ENCODE results near the gene ITGB3BP. TPM values are rescaled to one million over a fixed set of nuclear protein-coding genes. Genes with fewer than 3 reads are reported as not detected.

Gene ITGB3BP
- total RNA-seq, 4 donors from 2014 or later: 4.7 to 42.9 (median 5.7) TPM

DNA sequence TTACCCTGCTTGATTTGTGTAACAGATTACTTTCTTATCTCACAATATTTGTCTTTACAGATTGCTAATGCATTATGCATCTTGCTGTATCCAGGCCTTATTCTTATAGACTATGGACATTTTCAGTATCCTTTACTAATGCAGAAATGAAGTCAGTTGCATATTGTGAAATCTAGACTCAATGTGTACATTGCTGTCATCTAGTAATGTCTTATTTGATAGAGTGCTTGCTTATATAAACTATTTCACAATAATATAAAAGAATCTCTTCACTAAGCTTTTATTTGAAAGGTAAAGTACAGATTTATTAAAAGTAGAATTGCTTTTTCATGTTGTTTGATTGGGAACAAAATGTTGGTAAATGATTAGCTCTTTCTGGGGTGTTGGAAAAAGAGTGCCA is 116.0 kb downstream of the ITGB3BP start:
- Histone ChIP-seq H3K27ac (no peak overlapping the region), H3K36me3 (peaks cover 0 to 10% (median 0%) of the 10 kb centered on the region in 3 donors), H3K9me3 (no peaks in the 10 kb centered on the region), H3K4me3 (no peak overlapping the region), H3K4me1 (no peaks in the 10 kb centered on the region), H3K27me3 (no peaks in the 10 kb centered on the region)
- TF ChIP-seq CTCF (IDR thresholded peaks at IDR 0.05): no peak
- TF ChIP-seq POLR2A (IDR thresholded peaks at IDR 0.05): no peak
- DNase-seq: no peak

DNA sequence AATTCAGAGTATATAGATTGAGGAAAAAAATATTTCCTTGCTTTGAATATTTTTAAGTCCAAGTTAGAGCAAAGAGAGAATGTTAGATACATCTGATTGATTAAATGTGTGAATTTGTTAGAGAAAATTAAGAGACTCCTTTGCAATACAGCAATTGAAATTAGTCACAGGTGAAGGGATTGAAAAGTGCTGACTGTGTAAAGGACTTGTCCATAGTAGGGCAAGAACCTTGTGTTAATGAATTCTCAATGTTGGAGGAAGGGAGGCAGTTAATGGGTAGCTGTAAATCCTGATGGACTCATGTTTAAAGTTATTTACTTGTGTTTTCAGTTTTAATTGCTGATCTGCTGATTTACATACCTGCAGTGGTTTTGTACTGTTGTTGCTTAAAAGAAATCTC is 117.0 kb downstream of the ITGB3BP start:
- Histone ChIP-seq H3K4me1 (no peaks in the 10 kb centered on the region), H3K9me3 (no peaks in the 10 kb centered on the region), H3K27ac (no peak overlapping the region), H3K36me3 (peaks cover 0 to 6% (median 0%) of the 10 kb centered on the region in 3 donors), H3K4me3 (no peak overlapping the region), H3K27me3 (no peaks in the 10 kb centered on the region)
- TF ChIP-seq POLR2A (IDR thresholded peaks at IDR 0.05) (no peak), CTCF (IDR thresholded peaks at IDR 0.05) (no peak)
- no peak for DNase-seq

- peaks cover 0 to 6% (median 0%) of the 10 kb centered on the region in 3 donors for H3K36me3 ChIP-seq
- no peak for DNase-seq
- H3K4me1 ChIP-seq: no peaks in the 10 kb centered on the region
- no peaks in the 10 kb centered on the region for H3K27me3 ChIP-seq
- H3K27ac ChIP-seq: no peak overlapping the region
- TF ChIP-seq POLR2A (IDR thresholded peaks at IDR 0.05) (no peak), CTCF (IDR thresholded peaks at IDR 0.05) (no peak)
- H3K9me3 ChIP-seq: no peaks in the 10 kb centered on the region
- no peak overlapping the region for H3K4me3 ChIP-seq
Observed at GRCh38 chr1:63405021-63405420, 118.0 kb downstream of the ITGB3BP start.

DNA sequence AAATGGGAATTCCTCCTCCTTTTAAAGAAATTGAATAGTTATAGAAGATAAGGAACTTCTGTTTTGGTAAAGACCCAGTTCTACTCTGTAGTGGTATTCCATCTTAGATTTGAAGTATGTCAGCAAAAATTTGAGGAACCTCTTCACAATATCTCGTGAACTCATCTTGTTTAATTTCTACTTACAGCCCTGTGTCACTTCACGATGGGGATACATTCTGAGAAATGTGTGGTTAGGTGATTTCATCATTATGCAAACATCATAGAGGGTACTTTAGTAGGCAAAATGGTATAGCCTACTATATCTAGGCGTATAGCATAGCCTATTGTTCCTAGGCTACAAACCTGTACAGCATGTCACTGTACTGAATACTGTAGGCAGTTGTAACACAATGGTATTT is 119.6 kb downstream of the ITGB3BP start:
- TF ChIP-seq POLR2A (IDR thresholded peaks at IDR 0.05): no peak
- TF ChIP-seq CTCF (IDR thresholded peaks at IDR 0.05): no peak
- Histone ChIP-seq H3K4me1 (no peaks in the 10 kb centered on the region), H3K27me3 (no peaks in the 10 kb centered on the region), H3K9me3 (no peaks in the 10 kb centered on the region), H3K36me3 (peaks cover 0 to 6% (median 0%) of the 10 kb centered on the region in 3 donors), H3K4me3 (no peak overlapping the region), H3K27ac (no peak overlapping the region)
- DNase-seq: no peak

GRCh38 chr1:63401945-63402344 is 121.1 kb downstream of the ITGB3BP start:
- Histone ChIP-seq H3K36me3 (peaks cover 0 to 6% (median 0%) of the 10 kb centered on the region in 3 donors), H3K4me3 (no peak overlapping the region), H3K4me1 (no peaks in the 10 kb centered on the region), H3K27me3 (no peaks in the 10 kb centered on the region), H3K27ac (no peak overlapping the region), H3K9me3 (no peaks in the 10 kb centered on the region)
- no peak for DNase-seq
- TF ChIP-seq CTCF (IDR thresholded peaks at IDR 0.05) (no peak), POLR2A (IDR thresholded peaks at IDR 0.05) (no peak)

Small RNAs within 50 kb of the gene (small RNA-seq; reads per million reads assigned to genes)
- gene RF02105: 0 reads per million in 2 donors
- 0 reads per million in 2 donors for gene RF02106
- gene RF02107: 0 reads per million in 2 donors
- 0 reads per million in 2 donors for gene RF02108
- 0 reads per million in 2 donors for gene RF02109
- 0 reads per million in 2 donors for gene RF02110
- 0 reads per million in 2 donors for gene RN7SL488P
- 0 reads per million in 2 donors for gene RNU7-123P

Other genes with a start within 250 kb of the ITGB3BP start
- gene FOXD3, start 200.7 kb downstream of the ITGB3BP start, total RNA-seq: not detected
- 10 to 100 TPM; 10.8 to 46.2 (median 20.7) TPM for gene ALG6, start 155.6 kb downstream of the ITGB3BP start, total RNA-seq
- 10 to 100 TPM in 1 of 4 donors, 1 to 10 TPM in 3; 2.1 to 10.7 (median 5.3) TPM for gene EFCAB7, start 300 bp upstream of the ITGB3BP start, total RNA-seq
- gene PGM1, start 70.2 kb upstream of the ITGB3BP start, total RNA-seq: 10 to 100 TPM; 62.7 to 97.2 (median 75.3) TPM

Data from Peyer's patch (tissue), 4 donors.